HepG2 (cell line): ENCODE data around the gene RABGAP1L. TPM values are rescaled to one million over a fixed set of nuclear protein-coding genes. Genes with fewer than 3 reads are reported as not detected.

Experiments used
- ATF2 ChIP-seq: sonication (generic); formaldehyde crosslinking; IDR thresholded peaks from 2 replicates; pipeline ENCODE4 v1.4.0; 2020; ENCODE audit warnings: missing genetic modification reagents
- CBX5 ChIP-seq: sonication (generic); formaldehyde crosslinking; IDR thresholded peaks from 2 replicates; pipeline ENCODE4 v1.4.0; 2020; ENCODE audit warnings: missing genetic modification reagents, borderline replicate concordance
- CREBL2 ChIP-seq: sonication (generic); formaldehyde crosslinking; IDR thresholded peaks from 2 replicates; pipeline ENCODE4 v1.8.1; 2023; ENCODE audit warnings: missing genetic modification reagents, mild to moderate bottlenecking, borderline replicate concordance
- MBD4 ChIP-seq: IDR thresholded peaks from 2 replicates; pipeline ENCODE4 v1.6.1; 2012; ENCODE audit warnings: low read length, inconsistent platforms, borderline replicate concordance
- MED1 ChIP-seq: sonication (generic); formaldehyde crosslinking; IDR thresholded peaks from 2 replicates; pipeline ENCODE4 v1.4.0; 2020; ENCODE audit warnings: missing genetic modification reagents
- MLLT10 ChIP-seq: sonication (generic); formaldehyde crosslinking; IDR thresholded peaks from 2 replicates; pipeline ENCODE4 v1.4.0; 2020; ENCODE audit warnings: missing genetic modification reagents
- PRDM15 ChIP-seq: sonication (generic); formaldehyde crosslinking; IDR thresholded peaks from 2 replicates; pipeline ENCODE4 v1.4.0; 2020; ENCODE audit warnings: missing genetic modification reagents
- RBM39 ChIP-seq: fragments of 200-400 bp; formaldehyde crosslinking; IDR thresholded peaks from one replicate; pipeline ENCODE4 v1.6.1; 2018; ENCODE audit warnings: antibody characterized with exemption, mild to moderate bottlenecking, low read depth, low read length; ENCODE audit not compliant: poor library complexity, severe bottlenecking
- RNF219 ChIP-seq: sonication (generic); formaldehyde crosslinking; IDR thresholded peaks from 2 replicates; pipeline ENCODE4 v1.5.0; 2020; ENCODE audit warnings: mild to moderate bottlenecking, missing genetic modification reagents
- SALL2 ChIP-seq: sonication (generic); formaldehyde crosslinking; IDR thresholded peaks from 2 replicates; pipeline ENCODE4 v1.8.1; 2023; ENCODE audit warnings: mild to moderate bottlenecking, missing genetic modification reagents, inconsistent platforms
- TFDP1 ChIP-seq: IDR thresholded peaks from 2 replicates; pipeline ENCODE4 v1.6.1; 2016; ENCODE audit warnings: missing compliant biosample characterization, missing genetic modification reagents, borderline replicate concordance
- ZMYM4 ChIP-seq: sonication (generic); formaldehyde crosslinking; IDR thresholded peaks from 2 replicates; pipeline ENCODE4 v1.8.1; 2023; ENCODE audit warnings: mild to moderate bottlenecking, missing genetic modification reagents
- ZNF12 ChIP-seq: sonication (generic); formaldehyde crosslinking; IDR thresholded peaks from 2 replicates; pipeline ENCODE4 v1.5.0; 2020; ENCODE audit warnings: missing genetic modification reagents
- ZNF552 ChIP-seq: sonication (generic); formaldehyde crosslinking; IDR thresholded peaks from 2 replicates; pipeline ENCODE4 v1.9.0; 2022; ENCODE audit warnings: missing genetic modification reagents, mild to moderate bottlenecking, borderline replicate concordance
- ZNF589 ChIP-seq: sonication (generic); formaldehyde crosslinking; conservative IDR thresholded peaks from 2 replicates; pipeline ENCODE4 v1.8.0; 2022; ENCODE audit warnings: mild to moderate bottlenecking, moderate library complexity, missing genetic modification reagents
- ZNF75D ChIP-seq: sonication (generic); formaldehyde crosslinking; IDR thresholded peaks from 2 replicates; pipeline ENCODE4 v1.8.1; 2023; ENCODE audit warnings: missing genetic modification reagents, mild to moderate bottlenecking, borderline replicate concordance
- ZNF883 ChIP-seq: sonication (generic); formaldehyde crosslinking; IDR thresholded peaks from 2 replicates; pipeline ENCODE4 v1.5.1; 2020; ENCODE audit warnings: mild to moderate bottlenecking, missing genetic modification reagents; ENCODE audit errors: not compliant biosample characterization
- polyA plus RNA-seq, 8 experiments: library from polyadenylated mRNA; depleted of rRNA in 3 of 8; stranded (reverse) in 7 of 8; unstranded in 1 of 8; fragments of >200 nt; fragmentation: Illumina TruSeq in 4 of 8; extraction: Trizol in 4 of 8; gene quantifications; 2 replicates each; pipeline versions ENCODE4 v1.2.1 to v1.2.3, GENCODE V29; 2011 to 2016; ENCODE audit warnings: low read depth in 4 of 8, missing spikeins in 1 of 8, mixed read lengths in 1 of 8; ENCODE audit not compliant: insufficient read depth in 1 of 8
- total RNA-seq, 5 experiments: library from RNA; depleted of rRNA; stranded (reverse); fragments of >200 nt; fragmentation: Illumina TruSeq; extraction: Trizol; gene quantifications; 2 replicates each; pipeline ENCODE4 v1.2.3, GENCODE V29; 2016; ENCODE audit warnings: low read depth in 1 of 5

Gene RABGAP1L
- total and polyA plus RNA-seq, 2 of the 13 experiments (the other 11 are each of a cell fraction or from before 2014, with no cell fraction given) = 7.9 to 22.6 TPM

GRCh38 chr1:174159252-174160108, at the start of gene RABGAP1L (continued):
- TF ChIP-seq TFDP1 = no peak
- TF ChIP-seq CREBL2 (CRISPR knock-in tag) = no peak
- no peak for TF ChIP-seq ZNF75D
- peak; percentile 35; the same call in 1 of the 2 replicates for TF ChIP-seq PRDM15 (CRISPR knock-in tag)
- no peak; the same call in 1 of the 2 replicates for TF ChIP-seq ZNF589 (CRISPR knock-in tag)
- no peak; the same call in 1 of the 2 replicates for TF ChIP-seq RNF219
- no peak for TF ChIP-seq ZMYM4 (CRISPR knock-in tag)
- TF ChIP-seq MED1 (CRISPR knock-in tag) = peak; percentile 55
- peak; percentile 57; the same call in 1 of the 2 replicates for TF ChIP-seq SALL2
- no peak for TF ChIP-seq MLLT10 (CRISPR knock-in tag)
- TF ChIP-seq CBX5 (CRISPR knock-in tag) = 0 out of 2 replicates have a peak, but pooled peaks have one; percentile 21
- TF ChIP-seq MBD4 = no peak
- peak; percentile 59 for TF ChIP-seq RBM39
- no peak for TF ChIP-seq ATF2 (CRISPR knock-in tag)
- no peak for TF ChIP-seq ZNF552 (CRISPR knock-in tag)
- TF ChIP-seq ZNF883 (CRISPR knock-in tag) = peak; percentile 53
- TF ChIP-seq ZNF12 (CRISPR knock-in tag) = peak; percentile 44; the same call in 1 of the 2 replicates
